Right ventricle myocardium inferior (tissue), 1 donor: ENCODE data around the gene CHADL. TPM values are rescaled to one million over a fixed set of nuclear protein-coding genes. Genes with fewer than 3 reads are reported as not detected.

ENCODE experiments used
- ATAC-seq: fragments of 200-7000 bp; cut with Tn5 transposase; one replicate; pipeline ENCODE4 v1.9.1; 2020; ENCODE audit warnings: mild to moderate bottlenecking, moderate library complexity
- DNase-seq: peaks from one replicate; pipeline ENCODE4 v3.0.0; 2021; ENCODE audit errors: missing footprints
- intact Hi-C: fragments of 100-400 bp; cut with DNase I; formaldehyde crosslinking; loops from one replicate; pipeline ENCODE4 v1.11.0; 2022
- total RNA-seq: library from RNA; stranded (reverse); fragmentation: NEBNext Ultra II Directional; extraction: Animal tissue kit (Norgen Biotek cat#: 25700); gene quantifications from one replicate; pipeline ENCODE4 v1.2.1, GENCODE V29; 2021
- donor health status: DM: no; HTN: yes; CAD: no; lungs with severe emphysema.

The CHADL gene
- total RNA-seq, 1 donor from 2014 or later: 26.4 TPM

DNA sequence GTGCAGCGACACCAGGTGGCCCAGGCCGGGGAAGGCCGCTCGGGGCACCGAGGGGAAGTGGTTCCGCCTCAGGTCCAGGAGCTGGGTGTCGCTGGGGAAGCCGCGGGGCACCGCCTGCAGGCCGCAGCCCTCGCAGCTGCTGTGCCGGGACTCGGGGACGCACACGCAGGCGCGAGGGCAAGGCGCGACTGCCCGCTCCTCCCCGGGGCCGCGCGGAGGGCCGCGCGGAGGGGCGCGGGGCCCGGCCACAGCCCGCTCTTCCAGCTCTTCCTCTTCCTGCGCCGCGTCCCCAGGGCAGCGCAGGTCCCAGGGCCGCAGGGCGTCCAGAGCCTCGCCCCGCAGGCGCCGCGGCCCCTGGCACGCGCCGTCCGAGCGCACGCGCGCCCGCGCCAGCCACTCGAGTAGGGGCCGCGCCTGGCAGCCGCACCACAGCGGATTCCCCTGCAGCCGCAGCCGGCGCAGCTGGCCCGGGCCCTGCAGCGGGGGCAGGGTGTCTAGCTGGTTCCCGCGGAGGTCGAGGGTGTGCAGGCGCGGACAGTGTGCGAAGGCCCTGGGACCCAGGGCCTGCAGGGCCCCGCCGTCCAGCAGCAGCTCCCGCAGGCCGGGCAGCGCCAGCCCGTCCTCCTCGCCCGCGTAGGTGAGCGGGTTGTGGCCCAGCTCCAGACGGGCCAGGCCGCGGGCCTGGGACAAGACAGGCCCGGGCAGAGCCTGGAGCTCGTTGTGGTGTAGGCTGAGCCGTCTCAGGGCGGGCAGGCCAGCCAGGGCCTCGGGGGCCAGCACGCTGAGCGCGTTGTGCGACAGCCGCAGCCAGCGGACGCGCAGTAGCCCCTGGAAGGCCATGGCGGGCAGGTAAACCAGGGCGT is 2.8 kb downstream of the CHADL start:
- ATAC-seq: peak; percentile 60
- intact Hi-C loops: no loop called here
- peak; percentile 90 for DNase-seq

DNA sequence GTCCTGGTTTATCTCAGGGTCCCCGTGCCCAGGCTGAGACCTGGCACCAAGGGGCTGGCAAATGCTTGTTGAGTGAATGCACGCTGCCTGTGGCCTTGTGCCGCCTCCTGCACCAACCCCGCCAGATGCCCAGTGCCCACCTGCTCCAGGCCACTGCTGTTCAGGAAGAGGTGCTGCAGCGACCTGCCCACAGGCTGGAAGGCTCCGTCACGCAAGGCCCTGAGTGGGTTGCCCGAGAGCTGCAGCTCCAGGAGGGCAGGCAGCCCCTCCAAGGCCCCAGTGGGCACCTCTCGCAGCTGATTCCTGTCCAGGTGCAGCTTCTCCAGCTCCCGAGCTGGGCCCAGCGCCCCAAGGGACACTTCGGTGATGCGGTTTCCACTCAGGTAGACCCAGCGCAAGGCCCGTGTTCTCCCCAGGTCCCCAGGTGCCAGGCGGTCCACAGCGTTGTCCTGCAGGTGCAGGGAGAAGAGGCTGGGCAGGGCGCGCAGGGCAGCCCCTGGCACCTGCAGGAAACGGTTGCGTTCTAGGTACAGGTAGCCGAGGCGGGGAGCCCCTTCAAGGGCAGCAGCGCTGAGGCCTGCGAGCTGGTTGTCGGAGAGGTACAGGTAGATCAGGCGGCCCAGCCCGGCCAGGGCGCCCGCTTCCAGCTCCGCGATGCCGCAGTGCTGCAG is 3.6 kb downstream of the CHADL start:
- intact Hi-C loops: no loop called here
- no peak for ATAC-seq
- no peak for DNase-seq

DNA sequence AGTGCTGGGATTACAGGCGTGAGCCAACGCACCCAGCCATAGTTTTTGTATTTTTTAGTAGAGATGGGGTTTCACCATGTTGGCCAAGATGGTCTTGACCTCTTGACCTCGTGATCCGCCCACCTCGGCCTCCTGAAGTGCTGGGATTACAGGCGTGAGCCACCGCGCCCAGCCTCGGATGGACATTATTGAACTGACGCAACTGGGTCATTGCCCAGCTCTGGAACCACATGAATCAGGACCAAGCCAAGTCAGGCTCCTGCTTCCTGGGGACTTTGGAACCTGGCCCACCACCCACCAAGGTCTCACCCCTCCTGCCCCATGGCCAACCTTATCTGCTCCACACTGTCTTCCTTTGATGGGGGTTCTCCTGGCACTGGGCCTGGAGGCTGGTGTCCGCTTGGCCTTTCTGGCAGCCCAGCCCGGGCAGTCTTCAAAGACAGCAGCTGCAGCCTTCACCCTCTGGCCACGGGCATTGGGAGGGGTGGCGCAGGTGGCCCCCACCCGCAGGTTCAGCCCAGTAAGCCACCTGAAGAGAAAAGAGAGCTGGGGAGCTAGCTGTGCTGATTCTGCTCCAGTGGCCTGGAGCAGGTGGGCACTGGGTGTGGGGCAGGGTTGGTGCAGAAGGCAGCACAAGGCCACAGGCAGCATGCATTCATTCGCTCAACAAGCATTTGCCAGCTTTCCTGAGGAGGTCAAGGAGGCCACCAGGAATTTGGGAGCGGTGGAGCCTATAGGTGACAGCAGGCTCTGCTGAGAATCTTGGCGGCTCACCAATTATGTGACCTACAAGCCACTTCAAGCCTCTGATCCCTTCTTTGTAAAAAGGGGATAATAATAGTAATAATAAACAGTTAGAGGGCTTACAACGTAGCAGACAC is 5.7 kb downstream of the CHADL start:
- DNase-seq (no peak), ATAC-seq (peak; percentile 29)
- intact Hi-C loops: no loop called here

DNA sequence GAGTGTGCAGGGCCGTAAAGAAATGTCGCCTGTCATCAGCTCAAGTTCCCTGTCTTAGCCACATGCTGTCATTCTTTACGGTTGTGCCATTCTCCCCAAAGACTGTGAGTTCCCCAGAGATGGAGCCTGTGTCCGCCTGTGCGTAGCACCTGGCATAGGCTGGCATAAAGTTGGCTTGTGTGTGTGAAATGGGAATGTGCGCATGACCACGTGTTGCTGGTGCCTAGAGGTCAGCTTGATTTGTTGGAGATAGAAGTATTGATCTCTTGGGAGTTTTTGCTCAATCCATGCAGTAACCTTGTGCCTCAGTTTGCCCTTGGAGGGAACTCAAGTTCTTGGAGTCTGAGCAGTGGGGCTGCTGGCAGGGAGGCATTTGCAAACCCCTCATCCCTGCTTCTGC is 9.4 kb downstream of the CHADL start:
- intact Hi-C loops: no loop called here
- ATAC-seq: no peak
- DNase-seq: peak; percentile 2

DNA sequence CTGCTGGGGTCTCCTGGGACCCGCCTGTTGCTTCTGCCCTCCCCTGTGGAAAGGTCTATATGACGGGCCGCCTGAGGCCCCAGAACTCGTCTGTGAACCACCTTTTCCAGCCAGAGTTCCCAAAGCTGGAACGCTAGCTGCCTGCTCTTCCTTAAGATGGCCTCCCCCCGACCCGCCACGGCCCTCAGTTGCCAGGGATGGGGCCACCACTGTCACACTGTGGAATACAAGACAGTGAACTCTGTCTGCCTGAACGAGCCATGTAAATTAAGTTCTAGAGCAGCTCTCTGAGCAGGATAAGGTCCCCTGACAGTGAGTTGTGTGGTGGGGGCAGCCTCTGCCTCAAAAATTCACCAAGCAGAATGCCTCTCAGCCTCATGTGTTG is 10.3 kb downstream of the CHADL start:
- intact Hi-C loops: no loop called here
- no peak for ATAC-seq
- peak; percentile 56 for DNase-seq

DNA sequence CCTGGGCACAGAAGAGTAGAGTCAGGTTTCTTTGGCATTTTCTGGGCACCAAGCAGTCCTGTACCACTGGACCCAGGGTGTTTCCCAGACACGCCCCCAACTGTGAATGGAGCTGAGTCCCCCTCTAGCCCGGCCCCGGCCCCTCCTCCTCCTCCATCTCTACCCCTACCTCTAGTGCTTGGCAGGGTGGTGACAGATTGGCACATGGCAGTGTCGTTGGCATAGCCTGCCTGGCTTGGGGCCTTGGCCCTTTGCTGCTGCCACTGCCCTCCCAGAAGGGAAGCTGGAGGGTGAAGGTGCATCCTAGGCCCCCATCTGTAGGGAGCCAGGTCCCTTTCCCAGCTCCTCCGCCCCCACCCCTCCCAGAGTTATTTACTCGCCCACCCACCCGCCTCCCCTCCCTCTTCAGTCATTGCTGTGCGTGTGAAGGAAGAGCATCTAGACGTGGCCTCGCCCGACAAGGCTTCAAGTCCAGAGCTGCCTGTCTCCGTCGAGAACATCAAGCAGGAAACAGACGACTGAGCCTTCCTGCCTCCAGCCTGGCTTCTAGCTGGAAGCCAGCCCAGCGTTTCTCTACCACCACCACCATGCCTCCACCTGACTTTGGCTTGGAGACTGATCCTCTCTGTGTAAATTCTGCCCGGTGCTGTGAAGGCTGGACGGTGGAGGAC is 10.9 kb downstream of the CHADL start:
- ATAC-seq: peak; percentile 83
- intact Hi-C loops: no loop called here
- DNase-seq: peak; percentile 75

DNA sequence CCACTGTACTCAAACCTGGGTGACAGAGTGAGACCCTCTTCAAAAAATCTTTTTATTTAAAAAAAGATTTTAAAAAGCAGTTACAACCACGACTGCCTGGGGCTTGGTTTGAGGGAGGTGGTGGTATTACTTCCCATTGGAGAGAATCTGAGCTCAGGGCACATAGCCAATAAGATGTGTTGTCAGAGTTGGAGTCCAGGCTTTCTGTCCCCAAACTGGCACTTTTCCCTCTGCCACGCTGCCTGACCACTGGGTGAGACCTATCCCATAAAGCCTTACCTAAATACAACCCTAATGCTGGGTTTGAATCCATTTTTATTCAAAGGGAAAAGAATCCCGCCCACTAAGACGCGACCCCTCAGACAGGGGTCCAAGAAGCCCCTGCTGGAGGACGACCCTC is 11.5 kb downstream of the CHADL start:
- peak; percentile 9 for DNase-seq
- no peak for ATAC-seq
- intact Hi-C loops: no loop called here

DNA sequence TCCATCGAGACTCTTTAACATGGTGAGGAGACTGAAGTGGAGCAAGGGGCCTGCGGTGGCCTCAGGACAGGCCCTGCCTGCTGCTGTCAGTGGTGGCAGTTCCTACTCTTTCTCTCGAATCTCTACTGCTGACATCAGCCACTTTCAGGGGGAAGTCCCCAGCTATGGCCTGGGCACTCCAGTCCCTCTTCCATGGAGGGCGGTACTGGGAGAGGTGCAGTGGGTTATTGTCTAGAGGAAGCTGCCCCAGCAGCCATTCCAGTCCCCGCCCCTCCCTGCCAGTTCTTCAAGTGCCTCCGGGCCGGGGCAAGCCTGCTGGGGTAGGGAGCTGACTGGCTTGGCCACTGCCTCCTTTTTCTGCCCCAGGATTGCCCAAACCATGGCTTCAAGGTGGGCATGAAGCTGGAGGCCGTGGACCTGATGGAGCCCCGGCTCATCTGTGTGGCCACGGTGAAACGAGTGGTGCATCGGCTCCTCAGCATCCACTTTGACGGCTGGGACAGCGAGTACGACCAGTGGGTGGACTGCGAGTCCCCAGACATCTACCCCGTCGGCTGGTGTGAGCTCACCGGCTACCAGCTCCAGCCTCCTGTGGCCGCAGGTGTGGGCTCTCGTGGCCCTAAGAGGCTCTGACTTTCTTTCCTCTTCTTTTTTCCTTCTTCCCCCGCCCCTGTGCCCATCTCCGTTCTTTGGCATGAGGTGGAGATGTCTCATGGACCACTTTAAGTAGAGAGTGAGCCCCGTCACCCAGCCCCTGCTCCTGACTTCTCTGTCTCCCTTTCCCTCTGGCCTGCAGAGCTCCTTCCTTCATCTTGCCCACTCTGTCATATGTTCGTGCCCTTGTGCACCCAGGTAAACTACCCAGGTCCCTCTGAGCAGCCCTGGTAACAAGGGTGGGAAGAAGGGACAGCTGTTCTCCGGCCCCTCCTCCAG is 13.7 kb downstream of the CHADL start:
- ATAC-seq: peak; percentile 45
- DNase-seq: no peak

DNA sequence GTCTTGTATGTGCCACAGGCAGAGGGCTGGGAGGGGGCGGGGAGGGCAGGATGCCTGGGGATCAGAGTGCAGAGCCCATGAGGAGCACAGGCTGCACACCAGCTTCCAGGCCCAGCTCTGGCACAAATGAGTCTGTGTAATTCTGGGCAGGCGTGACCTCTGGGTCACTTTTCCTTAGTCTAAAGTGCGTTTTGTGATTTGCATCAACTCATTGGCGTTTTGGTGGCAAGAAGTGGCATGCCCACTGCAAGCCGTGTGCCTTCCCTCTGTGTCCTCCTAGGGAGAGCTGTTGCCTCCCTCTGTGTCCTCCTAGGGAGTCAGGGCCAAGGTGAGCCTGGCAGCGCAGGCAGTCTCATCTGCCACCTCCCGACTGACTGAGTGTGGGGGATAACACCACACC is 17.2 kb downstream of the CHADL start:
- intact Hi-C loops: no loop called here

More for the DNA sequence above, 13.7 kb downstream of the CHADL start:
- intact Hi-C loops: no loop called here

DNA sequence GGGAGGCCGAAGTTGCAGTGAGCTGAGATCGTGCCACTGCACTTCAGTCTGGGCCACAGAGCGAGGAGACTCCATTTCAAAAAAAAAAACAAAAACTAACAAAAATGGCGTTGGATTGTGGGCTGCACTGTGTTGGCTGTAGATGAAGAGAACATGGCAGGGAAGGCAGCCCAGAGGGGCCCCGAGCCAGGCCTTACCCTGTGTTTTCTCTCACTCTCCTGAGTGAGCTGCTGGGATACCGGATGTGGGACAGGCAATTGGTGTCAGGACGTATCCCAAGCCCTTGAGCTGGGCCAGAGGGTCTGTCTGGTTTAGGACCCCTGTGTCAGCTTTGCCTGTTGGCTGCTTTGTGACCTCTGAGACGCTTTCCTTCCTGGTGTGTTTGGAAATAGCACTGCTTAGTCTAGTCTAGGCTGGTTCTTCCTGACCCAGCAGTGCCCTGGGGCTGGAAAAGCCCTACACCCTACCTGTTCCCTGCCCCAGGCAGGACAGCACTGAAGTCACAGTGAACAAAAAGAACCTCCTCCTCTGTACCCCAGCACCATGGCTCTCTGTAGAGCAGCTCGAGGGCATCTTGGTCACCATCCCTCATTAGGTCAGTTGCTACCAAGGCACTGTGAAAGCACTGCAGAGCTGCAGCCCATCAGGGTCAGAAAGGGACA is 17.8 kb downstream of the CHADL start:
- DNase-seq (no peak), ATAC-seq (no peak)
- intact Hi-C loops: no loop called here

More for the DNA sequence above, 17.2 kb downstream of the CHADL start:
- ATAC-seq (no peak), DNase-seq (no peak)

DNA sequence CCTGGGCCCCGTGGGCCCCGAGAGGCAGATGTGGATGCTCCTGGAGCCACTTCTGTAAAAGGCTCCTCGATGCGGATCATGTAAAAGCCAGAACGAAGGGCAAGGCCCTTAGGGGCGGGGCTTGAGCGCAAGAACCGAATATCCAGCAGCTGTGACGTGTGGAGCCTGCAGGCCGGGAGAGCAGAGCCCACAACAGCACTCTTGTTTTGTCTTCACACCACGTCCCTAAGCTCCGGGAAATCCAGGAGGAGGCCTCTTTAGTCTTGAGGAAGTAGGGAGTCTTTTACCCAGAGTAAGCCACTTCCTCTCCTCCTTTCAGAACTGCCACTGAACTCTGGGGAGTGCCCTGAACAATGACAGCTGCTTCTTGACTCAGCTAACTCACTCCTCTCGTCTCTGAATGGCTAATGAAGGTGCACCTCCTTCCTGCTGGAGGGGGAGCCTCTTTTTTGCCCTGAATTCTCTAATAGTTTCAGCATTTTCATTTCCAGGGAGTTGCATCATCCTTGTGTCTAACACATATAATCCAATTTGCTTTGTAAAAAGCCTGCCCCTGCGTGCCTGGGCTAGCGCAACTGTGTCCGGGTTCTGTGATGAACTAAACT is 23.1 kb downstream of the CHADL start:
- DNase-seq (peak; percentile 89), ATAC-seq (peak; percentile 90)
- intact Hi-C loops: no loop called here

DNA sequence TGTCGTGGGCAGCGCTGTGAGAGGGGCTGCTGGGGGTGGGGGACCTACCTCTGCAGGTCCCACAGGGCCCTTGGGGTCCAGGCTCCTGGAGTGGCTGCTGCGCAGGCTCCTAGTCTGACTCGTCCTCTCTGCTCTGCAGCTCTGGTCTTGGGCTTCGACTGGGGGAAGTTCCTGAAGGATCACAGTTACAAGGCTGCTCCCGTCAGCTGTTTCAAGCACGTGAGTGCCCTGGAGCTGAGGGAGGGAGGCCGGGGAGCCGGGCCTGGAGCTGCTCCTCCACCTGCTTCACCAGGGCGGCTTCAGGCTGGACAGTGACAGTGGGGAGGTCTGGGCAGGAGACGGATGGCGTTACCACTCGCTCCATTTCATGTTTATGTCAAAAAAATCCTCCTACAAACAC is 23.7 kb downstream of the CHADL start:
- DNase-seq (no peak), ATAC-seq (peak; percentile 9)

DNA sequence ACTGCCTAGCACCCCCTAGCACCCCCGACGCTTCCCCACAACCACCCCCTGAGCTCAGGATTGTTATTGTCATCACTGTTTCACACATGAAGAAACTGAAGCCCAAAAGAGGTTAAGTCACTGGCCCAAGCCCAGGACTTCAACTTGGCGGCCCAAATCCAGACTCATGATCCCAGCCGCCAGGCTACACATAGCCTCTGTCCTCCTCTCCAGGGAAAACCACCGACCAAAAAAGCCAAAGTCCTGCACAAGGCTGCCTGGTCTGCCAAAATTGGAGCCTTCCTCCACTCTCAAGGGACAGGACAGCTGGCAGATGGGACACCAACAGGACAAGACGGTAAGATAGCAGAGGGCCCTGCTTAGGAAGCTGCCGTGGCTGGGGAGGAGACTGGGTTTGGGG is 24.8 kb downstream of the CHADL start:
- ATAC-seq (no peak), DNase-seq (no peak)

More for the DNA sequence above, 23.7 kb downstream of the CHADL start:
- intact Hi-C loops: no loop called here

DNA sequence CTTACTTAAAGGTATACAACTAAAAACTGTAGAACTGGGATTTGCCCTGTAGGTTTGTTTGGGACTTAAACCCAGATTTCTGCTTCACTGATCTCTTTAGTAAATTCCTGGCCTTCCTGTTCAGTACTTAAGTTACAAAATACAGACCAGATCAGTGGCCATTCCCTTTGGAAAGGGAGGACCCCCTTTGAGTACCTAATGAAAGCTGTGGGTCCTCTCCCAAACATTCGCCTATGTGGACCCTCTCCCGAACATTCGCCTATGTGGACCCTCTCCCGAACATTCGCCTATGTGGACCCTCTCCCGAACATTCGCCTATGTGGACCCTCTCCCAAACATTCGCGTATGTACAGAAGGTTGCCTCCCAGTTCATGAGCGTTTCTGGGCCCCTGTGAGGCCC is 25.3 kb downstream of the CHADL start:
- DNase-seq: no peak
- intact Hi-C loops: no loop called here
- ATAC-seq: no peak

More for the DNA sequence above, 24.8 kb downstream of the CHADL start:
- intact Hi-C loops: no loop called here

DNA sequence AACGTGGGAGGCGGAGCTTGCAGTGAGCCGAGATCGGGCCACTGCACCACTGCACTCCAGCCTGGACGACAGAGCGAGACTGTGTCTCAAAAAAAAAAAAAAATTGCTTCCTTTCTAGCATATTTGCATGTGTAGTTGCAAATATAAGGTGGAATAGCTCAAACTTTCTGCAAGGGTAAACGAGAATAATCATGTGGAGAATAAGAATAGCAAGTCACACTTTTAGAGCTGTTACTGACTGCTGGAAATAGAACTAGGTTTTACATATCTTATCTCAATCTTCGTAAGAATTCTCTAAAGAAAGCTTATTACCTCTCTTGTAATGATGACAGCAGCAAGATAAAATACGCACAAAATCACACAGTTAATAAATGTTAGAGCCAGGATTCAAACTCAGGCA is 34.0 kb downstream of the CHADL start:
- intact Hi-C loops: no loop called here
- ATAC-seq (no peak), DNase-seq (no peak)

DNA sequence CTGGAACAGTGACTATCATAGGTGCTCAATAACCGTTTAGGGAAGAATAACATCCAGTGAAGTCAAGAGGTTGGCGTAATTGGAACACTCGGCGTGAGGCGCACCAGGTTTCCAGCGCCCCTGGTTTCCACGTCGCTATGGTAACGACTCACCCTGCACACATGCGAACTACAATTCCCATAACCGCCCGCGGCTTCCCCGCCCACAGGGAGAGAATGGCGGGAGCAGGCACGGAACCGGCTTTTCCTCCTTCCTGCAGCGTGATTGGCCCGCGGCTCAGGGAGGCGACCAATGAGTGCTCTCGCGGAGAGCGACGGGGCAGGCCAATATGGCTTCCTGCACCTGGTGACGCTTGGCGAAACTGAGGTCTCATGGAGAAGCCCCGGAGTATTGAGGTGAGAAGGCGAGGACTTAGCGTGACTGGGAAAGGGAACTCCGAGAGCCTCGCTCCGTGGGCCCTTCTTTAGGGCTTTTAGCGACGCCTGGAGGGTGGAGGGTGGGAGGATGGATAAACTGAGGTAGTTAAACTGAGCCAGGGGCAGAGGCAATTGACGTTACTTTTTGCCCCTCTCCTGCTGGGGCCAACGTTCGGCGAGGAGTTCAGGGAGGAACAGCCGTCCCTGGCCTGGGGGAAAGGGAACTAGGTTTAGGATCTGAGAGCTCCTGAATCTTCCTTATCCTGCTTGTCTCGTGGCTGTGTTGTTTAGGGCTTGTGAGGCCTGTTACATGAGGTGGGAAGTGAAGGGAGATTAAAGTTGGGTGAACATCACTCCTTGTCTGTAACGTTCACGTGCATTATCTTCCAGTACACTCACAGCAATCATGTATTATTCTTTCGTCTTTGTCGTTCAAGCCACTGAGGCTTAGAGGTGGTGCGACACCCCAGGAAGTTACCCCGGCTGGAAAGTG is 35.5 kb downstream of the CHADL start, which contains the start of gene L3MBTL2:
Gene L3MBTL2, plus strand, starts transcription at position 321 of the 909 bp plus-strand sequence. Its CDS starts 51 bp downstream, at position 372.
- peak; percentile 100 for DNase-seq
- intact Hi-C loops: no loop called here
- ATAC-seq: peak; percentile 99
